ENCODE results near the gene CAST. TPM values are rescaled to one million over a fixed set of nuclear protein-coding genes. Genes with fewer than 3 reads are reported as not detected.

The CAST gene
- total and polyA plus RNA-seq, 2 donors (not counting 3 experiments of a cell fraction or from before 2014, with no cell fraction given), result 33.7 to 194 TPM

DNA sequence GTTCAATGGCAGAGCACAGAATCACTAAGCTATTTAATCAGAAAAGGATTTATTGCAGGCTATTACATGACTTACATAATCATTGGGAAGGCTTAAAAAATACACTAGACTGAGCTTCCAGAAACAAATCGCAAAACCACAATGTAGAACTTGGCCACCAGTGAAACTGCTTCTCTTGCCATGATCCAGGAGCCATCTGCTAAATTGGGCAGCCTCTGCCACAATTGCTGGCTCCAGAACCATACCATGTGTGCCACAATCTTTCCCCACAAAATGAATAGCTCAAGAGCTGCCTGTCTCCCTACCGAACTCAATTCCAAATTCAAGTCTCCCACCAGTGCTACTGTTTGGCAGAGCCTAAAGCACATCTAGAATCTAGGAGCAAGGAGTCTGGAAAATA, 155.3 kb downstream of the CAST start:
- H3K4me2 ChIP-seq (ENCODE audit: insufficient read depth, low read length), result no peak overlapping the region
- H3K27ac ChIP-seq (ENCODE audit: insufficient read depth, low read depth, low read length), result no peak overlapping the region
- H3K27me3 ChIP-seq (ENCODE audit: control insufficient read depth in 2 of 2, insufficient read depth in 2 of 2, low read length in 2 of 2), result no peaks in the 10 kb centered on the region
- DNase-seq (ENCODE audit: low read depth, low spot score) (no peak), FAIRE-seq (no peak)
- dilution Hi-C loops (cut with MboI; ENCODE audit: extremely low pct_ligation_motif_present, low sequenced_read_pairs), result no loop called here
- intact Hi-C loops (cut with micrococcal nuclease), result no loop called here
- TF ChIP-seq POLR2A (IDR thresholded peaks at IDR 0.05; ENCODE audit: low read depth, low read length) (no peak), MYC (IDR thresholded peaks at IDR 0.05; ENCODE audit: low read depth, low read length) (no peak), FOS (IDR thresholded peaks at IDR 0.05; ENCODE audit: borderline replicate concordance, insufficient read depth, low read length) (no peak), CTCF (IDR thresholded peaks at IDR 0.05; ENCODE audit: extremely low read depth in 1 of 2, insufficient read depth in 1 of 2, low read depth in 1 of 2, low read length in 2 of 2) (no peak)
- H3K9ac ChIP-seq (replicated peaks; ENCODE audit: extremely low read depth, insufficient read depth, low read length), result no peak overlapping the region
- H2AFZ ChIP-seq (ENCODE audit: low read depth, low read length), result no peak overlapping the region
- no peaks in the 10 kb centered on the region for H3K9me1 ChIP-seq (replicated peaks; ENCODE audit: control insufficient read depth, extremely low read depth, insufficient read depth, low read length)
- H3K4me1 ChIP-seq (ENCODE audit: control insufficient read depth, extremely low read depth, insufficient read depth, low read length), result peaks cover 14% of the 10 kb centered on the region
- ChIA-PET POLR2A (no interaction called here), CTCF (no interaction called here)
- H3K36me3 ChIP-seq (ENCODE audit: control insufficient read depth in 2 of 2, extremely low read depth in 1 of 2, insufficient read depth in 2 of 2, low read length in 2 of 2), result no peaks in the 10 kb centered on the region
- no peaks in the 10 kb centered on the region for H3K9me3 ChIP-seq (replicated peaks; ENCODE audit: control insufficient read depth, insufficient read depth, low read length)
- no peak overlapping the region for H3K4me3 ChIP-seq (replicated peaks in 1 of 3; ENCODE audit: insufficient read depth in 1 of 3, low read depth in 1 of 3, low read length in 3 of 3)
- no peaks in the 10 kb centered on the region for H3K79me2 ChIP-seq (ENCODE audit: control insufficient read depth, insufficient read depth, low read length)
- no peaks in the 10 kb centered on the region for H4K20me1 ChIP-seq (replicated peaks; ENCODE audit: control insufficient read depth, extremely low read depth, insufficient read depth, low read length)
- BruUV-seq (replicated peaks), result no TSS peak

- Histone ChIP-seq H3K9ac (replicated peaks; ENCODE audit: extremely low read depth, insufficient read depth, low read length) (no peak overlapping the region), H3K4me2 (ENCODE audit: insufficient read depth, low read length) (no peak overlapping the region), H3K27ac (ENCODE audit: insufficient read depth, low read depth, low read length) (no peak overlapping the region), H3K27me3 (ENCODE audit: control insufficient read depth in 2 of 2, insufficient read depth in 2 of 2, low read length in 2 of 2) (no peaks in the 10 kb centered on the region), H3K4me1 (ENCODE audit: control insufficient read depth, extremely low read depth, insufficient read depth, low read length) (peaks cover 14% of the 10 kb centered on the region), H3K4me3 (replicated peaks in 1 of 3; ENCODE audit: insufficient read depth in 1 of 3, low read depth in 1 of 3, low read length in 3 of 3) (no peak overlapping the region), H3K36me3 (ENCODE audit: control insufficient read depth in 2 of 2, extremely low read depth in 1 of 2, insufficient read depth in 2 of 2, low read length in 2 of 2) (no peaks in the 10 kb centered on the region), H3K9me3 (replicated peaks; ENCODE audit: control insufficient read depth, insufficient read depth, low read length) (no peaks in the 10 kb centered on the region), H2AFZ (ENCODE audit: low read depth, low read length) (no peak overlapping the region), H4K20me1 (replicated peaks; ENCODE audit: control insufficient read depth, extremely low read depth, insufficient read depth, low read length) (no peaks in the 10 kb centered on the region), H3K9me1 (replicated peaks; ENCODE audit: control insufficient read depth, extremely low read depth, insufficient read depth, low read length) (no peaks in the 10 kb centered on the region), H3K79me2 (ENCODE audit: control insufficient read depth, insufficient read depth, low read length) (no peaks in the 10 kb centered on the region)
- intact Hi-C loops (cut with micrococcal nuclease), result no loop called here
- dilution Hi-C loops (cut with MboI; ENCODE audit: extremely low pct_ligation_motif_present, low sequenced_read_pairs), result no loop called here
- TF ChIP-seq CTCF (IDR thresholded peaks at IDR 0.05; ENCODE audit: extremely low read depth in 1 of 2, insufficient read depth in 1 of 2, low read depth in 1 of 2, low read length in 2 of 2) (no peak), MYC (IDR thresholded peaks at IDR 0.05; ENCODE audit: low read depth, low read length) (no peak), POLR2AphosphoS5 (IDR thresholded peaks at IDR 0.05; ENCODE audit: insufficient read depth, low read depth, low read length) (no peak), JUN (IDR thresholded peaks at IDR 0.05; ENCODE audit: borderline replicate concordance, insufficient read depth, insufficient read length, low read depth) (no peak), FOS (IDR thresholded peaks at IDR 0.05; ENCODE audit: borderline replicate concordance, insufficient read depth, low read length) (no peak), POLR2A (IDR thresholded peaks at IDR 0.05; ENCODE audit: low read depth, low read length) (no peak)
- no peak for DNase-seq (ENCODE audit: low read depth, low spot score)
- BruUV-seq (replicated peaks), result no TSS peak
- FAIRE-seq, result no peak
- ChIA-PET POLR2A (no interaction called here), CTCF (no interaction called here)
Observed at GRCh38 chr5:96818125-96818788, 156.1 kb downstream of the CAST start.

Data from endothelial cell of umbilical vein (primary cell).